ENCODE results near the gene ZNF701. TPM values are rescaled to one million over a fixed set of nuclear protein-coding genes. Genes with fewer than 3 reads are reported as not detected.
"Not testable (repeated sequence)": the region's sequence is repeated elsewhere in the genome, so short reads cannot be mapped to it uniquely, and the experiment has no call there.

The ZNF701 gene
- total RNA-seq, 2 experiments from 2014 or later, result 20.4 to 30.6 TPM

DNA sequence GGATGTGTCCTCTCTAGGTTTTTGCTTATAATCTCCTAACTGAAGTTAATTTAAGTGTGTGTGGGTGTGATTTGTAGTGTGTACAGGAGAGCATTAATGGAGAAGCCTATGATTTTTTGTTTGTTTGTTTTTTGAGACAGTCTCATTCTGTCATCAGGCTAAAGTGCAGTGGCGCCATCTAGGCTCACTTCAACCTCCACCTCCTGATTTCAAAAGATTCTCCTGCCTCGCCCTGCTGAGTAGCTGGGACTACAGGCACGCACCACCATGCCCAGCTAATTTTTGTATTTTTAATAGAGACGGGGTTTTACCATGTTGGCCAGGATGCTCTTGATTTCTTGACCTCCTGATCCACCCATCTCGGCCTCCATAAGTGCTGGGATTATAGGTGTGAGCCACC is 20.6 kb downstream of the ZNF701 start:
- no peak overlapping the region for H3K27ac Mint-ChIP-seq
- DNase-seq (no peak), ATAC-seq (no peak)
- H3K27me3 Mint-ChIP-seq, result no peaks in the 10 kb centered on the region
- peaks cover 76% of the 10 kb centered on the region for H3K36me3 Mint-ChIP-seq
- no peak overlapping the region for H3K4me3 Mint-ChIP-seq
- H3K4me1 Mint-ChIP-seq, result no peaks in the 10 kb centered on the region
- peaks cover 21% of the 10 kb centered on the region for H3K9me3 Mint-ChIP-seq (ENCODE audit: low read depth)
- CTCF ChIA-PET, result no interaction called here

DNA sequence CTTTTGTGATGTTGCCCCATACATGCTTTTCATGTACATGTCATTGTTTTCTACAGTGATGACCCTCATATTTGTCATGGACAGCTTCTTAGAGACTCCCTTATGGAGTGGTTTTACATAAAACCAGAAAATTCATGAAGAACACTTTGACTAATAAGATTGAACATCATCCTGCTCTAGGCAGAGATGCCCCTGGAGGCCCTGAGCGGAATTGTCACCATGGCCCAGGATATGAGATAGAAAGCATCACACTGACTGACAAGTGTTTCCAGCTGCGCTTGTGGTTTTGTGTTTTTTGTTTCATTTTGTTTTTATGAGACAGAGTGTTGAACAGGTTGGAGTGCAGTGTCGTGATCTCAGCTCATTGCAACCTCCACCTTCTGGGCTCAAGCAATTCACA is 22.2 kb downstream of the ZNF701 start:
- CTCF ChIA-PET, result no interaction called here
- Mint-ChIP-seq H3K9me3 (ENCODE audit: low read depth) (peaks cover 33% of the 10 kb centered on the region), H3K4me3 (no peak overlapping the region), H3K27me3 (no peaks in the 10 kb centered on the region), H3K27ac (no peak overlapping the region), H3K36me3 (peaks cover 79% of the 10 kb centered on the region), H3K4me1 (no peaks in the 10 kb centered on the region)
- ATAC-seq (no peak), DNase-seq (no peak)

GRCh38 chr19:52593441-52593840 is 23.4 kb downstream of the ZNF701 start:
- peaks cover 76% of the 10 kb centered on the region for H3K36me3 Mint-ChIP-seq
- H3K27ac Mint-ChIP-seq, ATAC-seq, H3K4me3 Mint-ChIP-seq, H3K27me3 Mint-ChIP-seq, DNase-seq, H3K4me1 Mint-ChIP-seq, CTCF ChIA-PET: not testable (repeated sequence)
- H3K9me3 Mint-ChIP-seq (ENCODE audit: low read depth), result peaks cover 34% of the 10 kb centered on the region

- Mint-ChIP-seq H3K9me3 (ENCODE audit: low read depth) (peaks cover 34% of the 10 kb centered on the region), H3K4me3 (no peak overlapping the region), H3K27me3 (no peaks in the 10 kb centered on the region), H3K36me3 (peaks cover 62% of the 10 kb centered on the region), H3K4me1 (peaks cover 18% of the 10 kb centered on the region), H3K27ac (no peak overlapping the region)
- ATAC-seq, result no peak
- CTCF ChIA-PET, result no interaction called here
- DNase-seq, result no peak
Measured at GRCh38 chr19:52599241-52599640, 29.2 kb downstream of the ZNF701 start.

GRCh38 chr19:52600639-52601024 is 30.5 kb downstream of the ZNF701 start:
- CTCF ChIA-PET, result no interaction called here
- peaks cover 57% of the 10 kb centered on the region for H3K36me3 Mint-ChIP-seq

GRCh38 chr19:52601025-52601973 is 31.2 kb downstream of the ZNF701 start:
- peaks cover 56% of the 10 kb centered on the region for H3K36me3 Mint-ChIP-seq
- H3K9me3 Mint-ChIP-seq (ENCODE audit: low read depth), result peaks cover 35% of the 10 kb centered on the region
- H3K27me3 Mint-ChIP-seq, result no peaks in the 10 kb centered on the region
- peak overlapping the region; percentile 71 for H3K27ac Mint-ChIP-seq
- ATAC-seq, result peak; percentile 99
- H3K4me1 Mint-ChIP-seq, result peaks cover 26% of the 10 kb centered on the region
- CTCF ChIA-PET, result interaction anchor here (0.8 kb wide), 1 partner anchor 182 kb away, joined by 3 read pairs; no protein-coding TSS in a partner anchor
- peak; percentile 95 for DNase-seq
- peak overlapping the region; percentile 80 for H3K4me3 Mint-ChIP-seq

More at GRCh38 chr19:52600639-52601024, 30.5 kb downstream of the ZNF701 start:
- peaks cover 20% of the 10 kb centered on the region for H3K4me1 Mint-ChIP-seq
- peak overlapping the region; percentile 71 for H3K27ac Mint-ChIP-seq
- H3K9me3 Mint-ChIP-seq (ENCODE audit: low read depth), result peaks cover 35% of the 10 kb centered on the region
- DNase-seq (peak; percentile 42), ATAC-seq (peak; percentile 22)
- no peaks in the 10 kb centered on the region for H3K27me3 Mint-ChIP-seq
- peak overlapping the region; percentile 80 for H3K4me3 Mint-ChIP-seq

DNA sequence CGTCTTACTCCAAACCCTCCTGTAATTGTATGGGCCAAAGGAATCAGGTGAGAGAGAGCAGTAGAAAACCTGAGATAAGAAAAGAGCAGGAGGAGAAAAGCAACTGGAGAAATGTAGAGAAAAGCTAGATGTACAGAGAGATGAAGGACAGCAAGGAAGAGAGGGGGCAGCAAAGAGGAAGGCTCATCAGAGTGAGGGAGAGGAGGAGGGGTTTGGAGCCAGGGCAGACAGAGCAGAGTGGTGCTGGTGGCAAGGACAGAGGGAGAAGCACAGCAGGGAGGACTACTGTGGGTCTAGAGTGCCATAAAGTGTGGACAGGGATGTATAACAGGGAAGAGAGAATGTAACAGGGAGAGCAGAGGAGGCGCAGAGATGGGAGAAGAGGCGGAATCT is 31.9 kb downstream of the ZNF701 start:
- Mint-ChIP-seq H3K36me3 (peaks cover 56% of the 10 kb centered on the region), H3K4me3 (peak overlapping the region; percentile 80), H3K27ac (peak overlapping the region; percentile 71), H3K4me1 (peaks cover 28% of the 10 kb centered on the region), H3K9me3 (ENCODE audit: low read depth) (peaks cover 31% of the 10 kb centered on the region)
- not testable (repeated sequence) for DNase-seq, H3K27me3 Mint-ChIP-seq, ATAC-seq
- CTCF ChIA-PET, result interaction anchor here (0.6 to 0.8 kb wide), 2 partner anchors 182 to 651 kb away, joined by 3 to 4 read pairs; no protein-coding TSS in a partner anchor

- peaks cover 54% of the 10 kb centered on the region for H3K36me3 Mint-ChIP-seq
- H3K27ac Mint-ChIP-seq, result no peak overlapping the region
- H3K4me3 Mint-ChIP-seq, result no peak overlapping the region
- H3K27me3 Mint-ChIP-seq, result no peaks in the 10 kb centered on the region
- peaks cover 28% of the 10 kb centered on the region for H3K4me1 Mint-ChIP-seq
- DNase-seq (no peak), ATAC-seq (no peak)
- H3K9me3 Mint-ChIP-seq (ENCODE audit: low read depth), result peaks cover 26% of the 10 kb centered on the region
- CTCF ChIA-PET, result no interaction called here
Measured at GRCh38 chr19:52602941-52603340, 32.9 kb downstream of the ZNF701 start.

- no peak overlapping the region for H3K27ac Mint-ChIP-seq
- CTCF ChIA-PET, result interaction anchor here (0.7 kb wide), 1 partner anchor 112 kb away, joined by 4 read pairs; no protein-coding TSS in a partner anchor
- H3K36me3 Mint-ChIP-seq, result peaks cover 58% of the 10 kb centered on the region
- H3K9me3 Mint-ChIP-seq (ENCODE audit: low read depth), result peaks cover 30% of the 10 kb centered on the region
- no peaks in the 10 kb centered on the region for H3K27me3 Mint-ChIP-seq
- no peak overlapping the region for H3K4me3 Mint-ChIP-seq
- DNase-seq, result no peak
- no peak for ATAC-seq
- peaks cover 28% of the 10 kb centered on the region for H3K4me1 Mint-ChIP-seq
Measured at GRCh38 chr19:52603558-52604207, 33.6 kb downstream of the ZNF701 start.

DNA sequence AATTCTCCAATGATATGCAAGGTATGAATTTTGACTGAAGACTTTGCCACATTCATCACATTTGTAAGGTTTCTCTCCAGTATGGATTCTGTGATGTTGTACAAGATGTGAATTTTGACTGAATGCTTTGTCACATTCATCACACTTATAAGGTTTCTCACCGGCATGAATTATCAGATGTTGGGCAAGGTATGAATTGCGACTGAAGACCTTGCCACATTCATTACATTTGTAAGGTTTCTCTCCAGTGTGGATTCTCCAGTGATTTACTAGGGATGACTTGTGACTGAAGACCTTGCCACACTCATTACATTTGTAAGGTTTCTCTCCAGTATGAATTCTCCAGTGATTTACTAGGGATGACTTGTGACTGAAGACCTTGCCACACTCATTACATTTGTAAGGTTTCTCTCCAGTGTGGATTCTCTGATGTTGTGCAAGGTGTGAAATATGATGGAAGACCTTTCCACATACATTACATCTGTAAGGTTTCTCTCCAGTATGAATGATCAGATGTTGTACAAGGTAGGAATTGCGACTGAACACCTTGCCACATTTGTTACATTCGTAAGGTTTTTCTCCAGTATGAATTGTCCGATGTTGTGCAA is 43.3 kb downstream of the ZNF701 start:
- ATAC-seq (no peak), DNase-seq (no peak)
- H3K27me3 Mint-ChIP-seq, result no peaks in the 10 kb centered on the region
- H3K27ac Mint-ChIP-seq, result no peak overlapping the region
- H3K36me3 Mint-ChIP-seq, result peaks cover 87% of the 10 kb centered on the region
- no peaks in the 10 kb centered on the region for H3K4me1 Mint-ChIP-seq
- no peak overlapping the region for H3K4me3 Mint-ChIP-seq
- CTCF ChIA-PET, result no interaction called here
- H3K9me3 Mint-ChIP-seq (ENCODE audit: low read depth), result peaks cover 43% of the 10 kb centered on the region

GRCh38 chr19:52621376-52621775 is 51.3 kb downstream of the ZNF701 start:
- H3K27ac Mint-ChIP-seq, result no peak overlapping the region
- ATAC-seq (no peak), DNase-seq (no peak)
- CTCF ChIA-PET, result no interaction called here
- H3K27me3 Mint-ChIP-seq, result no peaks in the 10 kb centered on the region
- H3K4me3 Mint-ChIP-seq, result no peak overlapping the region
- H3K36me3 Mint-ChIP-seq, result peaks cover 34% of the 10 kb centered on the region
- H3K9me3 Mint-ChIP-seq (ENCODE audit: low read depth), result peaks cover 23% of the 10 kb centered on the region
- H3K4me1 Mint-ChIP-seq, result peaks cover 6% of the 10 kb centered on the region

- peaks cover 25% of the 10 kb centered on the region for H3K36me3 Mint-ChIP-seq
- H3K4me3 Mint-ChIP-seq, result no peak overlapping the region
- peaks cover 16% of the 10 kb centered on the region for H3K9me3 Mint-ChIP-seq (ENCODE audit: low read depth)
- H3K27ac Mint-ChIP-seq, result no peak overlapping the region
- H3K4me1 Mint-ChIP-seq, result peaks cover 6% of the 10 kb centered on the region
- CTCF ChIA-PET, result no interaction called here
- no peak for ATAC-seq
- DNase-seq, result no peak
- no peaks in the 10 kb centered on the region for H3K27me3 Mint-ChIP-seq
Measured at GRCh38 chr19:52622261-52622660, 52.2 kb downstream of the ZNF701 start.

- H3K4me1 Mint-ChIP-seq, result no peaks in the 10 kb centered on the region
- no peaks in the 10 kb centered on the region for H3K27me3 Mint-ChIP-seq
- CTCF ChIA-PET, result no interaction called here
- H3K27ac Mint-ChIP-seq, result no peak overlapping the region
- ATAC-seq (no peak), DNase-seq (no peak)
- H3K9me3 Mint-ChIP-seq (ENCODE audit: low read depth), result peaks cover 14% of the 10 kb centered on the region
- no peak overlapping the region for H3K4me3 Mint-ChIP-seq
- H3K36me3 Mint-ChIP-seq, result peaks cover 38% of the 10 kb centered on the region
Measured at GRCh38 chr19:52626915-52627314, 56.8 kb downstream of the ZNF701 start.

Data from activated CD8-positive, alpha-beta memory T cell treated with anti-CD3 and anti-CD28 coated beads, Interleukin-2, amount 10 ng/mL, durations not matched to agents 7 days and 5 days (primary cell).